ENCODE data around the gene PEX5L. TPM values are rescaled to one million over a fixed set of nuclear protein-coding genes. Genes with fewer than 3 reads are reported as not detected.

Gene PEX5L
- polyA plus RNA-seq, 2 donors, result not detected

DNA sequence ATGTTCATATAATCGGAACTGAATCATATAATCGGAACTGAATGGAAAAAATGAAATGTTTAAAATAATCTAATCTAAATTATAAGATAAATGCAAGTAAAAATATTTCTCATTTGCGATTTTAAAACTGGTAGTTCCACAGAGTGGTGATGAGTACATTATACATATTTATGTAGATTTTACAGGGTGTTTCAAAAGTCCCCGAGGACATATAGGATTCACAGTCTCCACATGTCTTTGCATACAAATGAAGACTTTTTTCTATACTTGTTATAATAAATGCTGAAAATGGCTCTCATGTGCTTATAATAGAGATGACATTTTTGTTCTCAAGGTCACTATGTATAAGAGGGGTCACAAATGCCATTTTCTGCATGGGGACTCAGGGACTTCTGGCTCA, 139.5 kb downstream of the PEX5L start:
- Histone ChIP-seq H3K36me3 (ENCODE audit: control insufficient read depth in 2 of 2, insufficient read depth in 2 of 2, low read length in 1 of 2) (no peaks in the 10 kb centered on the region), H3K4me3 (ENCODE audit: low read depth in 1 of 2, low read length in 2 of 2) (no peak overlapping the region), H3K9me3 (ENCODE audit: control insufficient read depth in 2 of 2, insufficient read depth in 1 of 2, low read depth in 1 of 2, low read length in 1 of 2) (no peaks in the 10 kb centered on the region), H3K27me3 (ENCODE audit: control insufficient read depth in 1 of 2, insufficient read depth in 2 of 2, low read length in 2 of 2) (no peaks in the 10 kb centered on the region), H3K27ac (ENCODE audit: low read depth in 2 of 2, low read length in 1 of 2) (no peak overlapping the region), H3K4me1 (ENCODE audit: control insufficient read depth in 2 of 2, insufficient read depth in 2 of 2, low read length in 1 of 2) (no peaks in the 10 kb centered on the region)
- 79 to 85% methylated on average over 4 of the region's 4 CpGs for WGBS, 2 donors

DNA sequence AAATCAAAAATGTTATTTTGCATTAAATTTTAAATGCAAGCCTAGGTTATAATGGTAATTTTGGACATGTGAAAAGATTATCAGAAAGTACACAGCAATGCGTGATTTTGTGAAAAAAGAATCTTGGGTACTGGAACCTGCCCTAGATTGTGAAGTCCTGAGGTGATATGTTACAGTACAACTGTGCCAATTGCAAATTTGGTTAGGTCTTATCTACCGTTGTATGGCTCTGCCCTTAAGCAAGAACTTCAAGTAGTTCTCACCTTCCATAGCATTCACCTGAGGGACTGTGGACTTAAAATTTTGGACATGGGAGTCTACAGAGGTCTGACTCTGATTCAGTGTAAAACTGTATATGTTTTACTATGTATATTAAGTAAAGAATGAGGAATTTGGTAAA, 140.2 kb downstream of the PEX5L start:
- no peaks in the 10 kb centered on the region for H3K9me3 ChIP-seq (ENCODE audit: control insufficient read depth in 2 of 2, insufficient read depth in 1 of 2, low read depth in 1 of 2, low read length in 1 of 2)
- no peaks in the 10 kb centered on the region for H3K4me1 ChIP-seq (ENCODE audit: control insufficient read depth in 2 of 2, insufficient read depth in 2 of 2, low read length in 1 of 2)
- H3K27ac ChIP-seq (ENCODE audit: low read depth in 2 of 2, low read length in 1 of 2), result no peak overlapping the region
- no peak overlapping the region for H3K4me3 ChIP-seq (ENCODE audit: low read depth in 1 of 2, low read length in 2 of 2)
- H3K36me3 ChIP-seq (ENCODE audit: control insufficient read depth in 2 of 2, insufficient read depth in 2 of 2, low read length in 1 of 2), result no peaks in the 10 kb centered on the region
- WGBS, 2 donors, result 58 to 72% methylated on average over 2 of the region's 2 CpGs
- H3K27me3 ChIP-seq (ENCODE audit: control insufficient read depth in 1 of 2, insufficient read depth in 2 of 2, low read length in 2 of 2), result no peaks in the 10 kb centered on the region

- H3K27me3 ChIP-seq (ENCODE audit: control insufficient read depth in 1 of 2, insufficient read depth in 2 of 2, low read length in 2 of 2), result no peaks in the 10 kb centered on the region
- no peaks in the 10 kb centered on the region for H3K36me3 ChIP-seq (ENCODE audit: control insufficient read depth in 2 of 2, insufficient read depth in 2 of 2, low read length in 1 of 2)
- H3K4me1 ChIP-seq (ENCODE audit: control insufficient read depth in 2 of 2, insufficient read depth in 2 of 2, low read length in 1 of 2), result no peaks in the 10 kb centered on the region
- H3K9me3 ChIP-seq (ENCODE audit: control insufficient read depth in 2 of 2, insufficient read depth in 1 of 2, low read depth in 1 of 2, low read length in 1 of 2), result no peaks in the 10 kb centered on the region
- no peak overlapping the region for H3K4me3 ChIP-seq (ENCODE audit: low read depth in 1 of 2, low read length in 2 of 2)
- no peak overlapping the region for H3K27ac ChIP-seq (ENCODE audit: low read depth in 2 of 2, low read length in 1 of 2)
Observed at GRCh38 chr3:179895330-179895729, 141.4 kb downstream of the PEX5L start.

GRCh38 chr3:179887295-179887943, 149.3 kb downstream of the PEX5L start:
- no peaks in the 10 kb centered on the region for H3K4me1 ChIP-seq (ENCODE audit: control insufficient read depth in 2 of 2, insufficient read depth in 2 of 2, low read length in 1 of 2)
- H3K4me3 ChIP-seq (ENCODE audit: low read depth in 1 of 2, low read length in 2 of 2), result no peak overlapping the region
- no peak overlapping the region for H3K27ac ChIP-seq (ENCODE audit: low read depth in 2 of 2, low read length in 1 of 2)
- H3K27me3 ChIP-seq (ENCODE audit: control insufficient read depth in 1 of 2, insufficient read depth in 2 of 2, low read length in 2 of 2), result no peaks in the 10 kb centered on the region
- no peaks in the 10 kb centered on the region for H3K36me3 ChIP-seq (ENCODE audit: control insufficient read depth in 2 of 2, insufficient read depth in 2 of 2, low read length in 1 of 2)
- 49% methylated on average over 4 of the region's 4 CpGs for WGBS, 2 donors
- no peaks in the 10 kb centered on the region for H3K9me3 ChIP-seq (ENCODE audit: control insufficient read depth in 2 of 2, insufficient read depth in 1 of 2, low read depth in 1 of 2, low read length in 1 of 2)

- H3K4me1 ChIP-seq (ENCODE audit: control insufficient read depth in 2 of 2, insufficient read depth in 2 of 2, low read length in 1 of 2), result no peaks in the 10 kb centered on the region
- no peaks in the 10 kb centered on the region for H3K36me3 ChIP-seq (ENCODE audit: control insufficient read depth in 2 of 2, insufficient read depth in 2 of 2, low read length in 1 of 2)
- no peak overlapping the region for H3K27ac ChIP-seq (ENCODE audit: low read depth in 2 of 2, low read length in 1 of 2)
- H3K9me3 ChIP-seq (ENCODE audit: control insufficient read depth in 2 of 2, insufficient read depth in 1 of 2, low read depth in 1 of 2, low read length in 1 of 2), result no peaks in the 10 kb centered on the region
- H3K4me3 ChIP-seq (ENCODE audit: low read depth in 1 of 2, low read length in 2 of 2), result no peak overlapping the region
- no peaks in the 10 kb centered on the region for H3K27me3 ChIP-seq (ENCODE audit: control insufficient read depth in 1 of 2, insufficient read depth in 2 of 2, low read length in 2 of 2)
- 56 to 65% methylated on average over 2 of the region's 2 CpGs for WGBS, 2 donors
Observed at GRCh38 chr3:179885950-179886349, 150.8 kb downstream of the PEX5L start.

DNA sequence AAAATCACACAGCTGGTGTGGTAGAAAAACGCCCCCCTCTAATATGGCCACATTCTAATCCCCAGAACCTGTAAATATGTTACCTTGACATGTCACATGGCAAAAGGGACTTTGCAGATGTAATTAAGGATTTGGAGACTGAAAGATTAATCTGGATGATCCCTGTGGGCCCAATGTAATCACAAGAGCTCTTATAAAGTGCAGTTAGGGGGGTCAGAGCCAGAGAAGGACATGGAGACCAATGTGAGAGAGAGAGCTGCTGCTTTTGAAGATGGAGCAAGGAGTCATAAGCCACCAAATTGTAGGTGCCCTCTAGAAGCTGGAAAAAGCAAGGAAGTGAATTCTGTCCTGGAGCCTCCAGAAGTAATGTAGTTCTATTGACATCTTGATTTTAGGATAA, 152.6 kb downstream of the PEX5L start:
- H3K27me3 ChIP-seq (ENCODE audit: control insufficient read depth in 1 of 2, insufficient read depth in 2 of 2, low read length in 2 of 2), result no peaks in the 10 kb centered on the region
- WGBS, 2 donors, result 64 to 67% methylated on average over 1 of the region's 1 CpG
- H3K4me1 ChIP-seq (ENCODE audit: control insufficient read depth in 2 of 2, insufficient read depth in 2 of 2, low read length in 1 of 2), result no peaks in the 10 kb centered on the region
- H3K4me3 ChIP-seq (ENCODE audit: low read depth in 1 of 2, low read length in 2 of 2), result no peak overlapping the region
- H3K9me3 ChIP-seq (ENCODE audit: control insufficient read depth in 2 of 2, insufficient read depth in 1 of 2, low read depth in 1 of 2, low read length in 1 of 2), result no peaks in the 10 kb centered on the region
- H3K27ac ChIP-seq (ENCODE audit: low read depth in 2 of 2, low read length in 1 of 2), result no peak overlapping the region
- no peaks in the 10 kb centered on the region for H3K36me3 ChIP-seq (ENCODE audit: control insufficient read depth in 2 of 2, insufficient read depth in 2 of 2, low read length in 1 of 2)

GRCh38 chr3:179882292-179882691, 154.4 kb downstream of the PEX5L start:
- Histone ChIP-seq H3K4me1 (ENCODE audit: control insufficient read depth in 2 of 2, insufficient read depth in 2 of 2, low read length in 1 of 2) (no peaks in the 10 kb centered on the region), H3K4me3 (ENCODE audit: low read depth in 1 of 2, low read length in 2 of 2) (no peak overlapping the region), H3K27ac (ENCODE audit: low read depth in 2 of 2, low read length in 1 of 2) (no peak overlapping the region), H3K27me3 (ENCODE audit: control insufficient read depth in 1 of 2, insufficient read depth in 2 of 2, low read length in 2 of 2) (no peaks in the 10 kb centered on the region), H3K9me3 (ENCODE audit: control insufficient read depth in 2 of 2, insufficient read depth in 1 of 2, low read depth in 1 of 2, low read length in 1 of 2) (no peaks in the 10 kb centered on the region), H3K36me3 (ENCODE audit: control insufficient read depth in 2 of 2, insufficient read depth in 2 of 2, low read length in 1 of 2) (no peaks in the 10 kb centered on the region)
- WGBS, 2 donors, result 1 to 18% methylated on average over 2 of the region's 2 CpGs

GRCh38 chr3:179881791-179882190, 154.9 kb downstream of the PEX5L start:
- Histone ChIP-seq H3K9me3 (ENCODE audit: control insufficient read depth in 2 of 2, insufficient read depth in 1 of 2, low read depth in 1 of 2, low read length in 1 of 2) (no peaks in the 10 kb centered on the region), H3K4me3 (ENCODE audit: low read depth in 1 of 2, low read length in 2 of 2) (no peak overlapping the region)
- WGBS, 2 donors, result 27 to 48% methylated on average over 2 of the region's 2 CpGs

DNA sequence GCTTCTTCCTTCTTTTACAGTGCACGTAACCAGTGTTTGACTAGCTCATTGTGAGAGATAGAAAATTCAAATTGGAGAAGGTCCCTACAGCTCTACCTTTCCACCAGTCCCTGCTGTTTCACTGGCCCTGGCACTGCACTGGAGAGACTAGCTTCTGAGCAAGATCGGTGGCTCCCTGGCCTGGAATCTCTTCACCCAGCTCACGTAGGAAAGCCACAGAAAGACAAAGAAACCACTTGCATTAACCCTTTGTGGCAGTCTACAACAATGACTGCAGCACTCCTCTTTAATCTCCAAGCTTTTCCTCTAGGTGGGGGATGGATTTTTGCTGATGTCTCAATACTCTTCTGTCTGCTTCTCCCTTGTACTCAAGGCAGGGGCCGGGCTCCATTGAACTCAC, 155.9 kb downstream of the PEX5L start:
- no peak overlapping the region for H3K4me3 ChIP-seq (ENCODE audit: low read depth in 1 of 2, low read length in 2 of 2)
- H3K27me3 ChIP-seq (ENCODE audit: control insufficient read depth in 1 of 2, insufficient read depth in 2 of 2, low read length in 2 of 2), result no peaks in the 10 kb centered on the region
- H3K27ac ChIP-seq (ENCODE audit: low read depth in 2 of 2, low read length in 1 of 2), result no peak overlapping the region
- WGBS, 2 donors, result 50 to 57% methylated on average over 4 of the region's 4 CpGs
- H3K36me3 ChIP-seq (ENCODE audit: control insufficient read depth in 2 of 2, insufficient read depth in 2 of 2, low read length in 1 of 2), result no peaks in the 10 kb centered on the region
- H3K4me1 ChIP-seq (ENCODE audit: control insufficient read depth in 2 of 2, insufficient read depth in 2 of 2, low read length in 1 of 2), result no peaks in the 10 kb centered on the region
- H3K9me3 ChIP-seq (ENCODE audit: control insufficient read depth in 2 of 2, insufficient read depth in 1 of 2, low read depth in 1 of 2, low read length in 1 of 2), result no peaks in the 10 kb centered on the region

More at GRCh38 chr3:179881791-179882190, 154.9 kb downstream of the PEX5L start:
- Histone ChIP-seq H3K27ac (ENCODE audit: low read depth in 2 of 2, low read length in 1 of 2) (no peak overlapping the region), H3K4me1 (ENCODE audit: control insufficient read depth in 2 of 2, insufficient read depth in 2 of 2, low read length in 1 of 2) (no peaks in the 10 kb centered on the region), H3K36me3 (ENCODE audit: control insufficient read depth in 2 of 2, insufficient read depth in 2 of 2, low read length in 1 of 2) (no peaks in the 10 kb centered on the region), H3K27me3 (ENCODE audit: control insufficient read depth in 1 of 2, insufficient read depth in 2 of 2, low read length in 2 of 2) (no peaks in the 10 kb centered on the region)

DNA sequence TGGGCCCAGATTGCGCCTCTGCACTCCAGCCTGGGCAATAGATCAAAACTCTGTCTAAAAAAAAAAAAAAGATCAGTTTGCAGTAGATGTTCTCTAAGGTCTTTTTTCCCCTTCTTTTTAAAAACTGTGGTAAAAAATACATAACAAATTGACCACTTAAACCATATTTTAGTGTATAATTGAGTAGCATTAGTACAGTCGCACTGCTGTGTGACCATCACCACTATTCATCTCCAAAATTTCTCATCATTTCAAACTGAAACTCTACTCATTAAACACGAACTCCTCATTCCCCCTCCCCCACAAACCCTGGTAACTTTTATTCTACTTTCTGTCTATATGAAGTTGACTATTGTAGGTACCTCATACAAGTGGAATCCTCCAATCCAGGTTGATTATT, 160.3 kb downstream of the PEX5L start:
- Histone ChIP-seq H3K4me3 (ENCODE audit: low read depth in 1 of 2, low read length in 2 of 2) (no peak overlapping the region), H3K27ac (ENCODE audit: low read depth in 2 of 2, low read length in 1 of 2) (no peak overlapping the region), H3K27me3 (ENCODE audit: control insufficient read depth in 1 of 2, insufficient read depth in 2 of 2, low read length in 2 of 2) (no peaks in the 10 kb centered on the region), H3K9me3 (ENCODE audit: control insufficient read depth in 2 of 2, insufficient read depth in 1 of 2, low read depth in 1 of 2, low read length in 1 of 2) (no peaks in the 10 kb centered on the region), H3K36me3 (ENCODE audit: control insufficient read depth in 2 of 2, insufficient read depth in 2 of 2, low read length in 1 of 2) (no peaks in the 10 kb centered on the region), H3K4me1 (ENCODE audit: control insufficient read depth in 2 of 2, insufficient read depth in 2 of 2, low read length in 1 of 2) (no peaks in the 10 kb centered on the region)
- 70 to 79% methylated on average over 3 of the region's 3 CpGs for WGBS, 2 donors

Measured in esophagus (tissue), 2 donors.